Colonic mucosa (tissue), 4 donors: ENCODE data around the gene ANAPC13. TPM values are rescaled to one million over a fixed set of nuclear protein-coding genes. Genes with fewer than 3 reads are reported as not detected.

ENCODE experiments used
- DNase-seq: peaks from one replicate; pipeline ENCODE4 v3.0.0-alpha.2; 2020
- H3K27ac ChIP-seq: fragments of 200-600 bp; one replicate; pipeline ENCODE4 v1.8.0; 2021
- H3K27me3 ChIP-seq: fragments of 200-600 bp; one replicate; pipeline ENCODE4 v1.8.0; 2021
- H3K36me3 ChIP-seq: fragments of 200-600 bp; one replicate; pipeline ENCODE4 v1.8.0; 2021
- H3K4me1 ChIP-seq: fragments of 200-600 bp; one replicate; pipeline ENCODE4 v1.8.0; 2021; ENCODE audit warnings: mild to moderate bottlenecking
- H3K4me3 ChIP-seq: fragments of 200-600 bp; one replicate; pipeline ENCODE4 v1.8.0; 2021
- H3K9ac ChIP-seq, 2 donors: one replicate each; pipeline ENCODE4 v1.7.0; 2013; ENCODE audit warnings: control low read depth in 2 of 2, low read depth in 2 of 2, low read length in 2 of 2
- H3K9me3 ChIP-seq: fragments of 200-600 bp; one replicate; pipeline ENCODE4 v1.8.0; 2021
- CTCF ChIP-seq: fragments of 200-600 bp; IDR thresholded peaks from one replicate; pipeline ENCODE4 v1.8.0; 2022; ENCODE audit warnings: antibody characterized with exemption, mild to moderate bottlenecking
- intact Hi-C: fragments of 100-400 bp; cut with DNase I; formaldehyde crosslinking; loops from one replicate; pipeline ENCODE4 v1.14.1; 2022
- total RNA-seq, 2 donors: library from RNA; stranded (reverse); fragmentation: NEBNext Ultra II Directional in 1 of 2; extraction: Animal tissue kit (Norgen Biotek cat#: 25700) in 1 of 2; gene quantifications; one replicate each; pipeline ENCODE4 v1.2.1, GENCODE V29; 2021
- donor health status: healthy.
- donor health status: DM: no; HTN: no; CAD: no.
- donor health status: DM: no; HTN: no; CAD: no.

Gene ANAPC13
- total RNA-seq, 2 donors from 2014 or later = 31.6 to 33.5 TPM

DNA sequence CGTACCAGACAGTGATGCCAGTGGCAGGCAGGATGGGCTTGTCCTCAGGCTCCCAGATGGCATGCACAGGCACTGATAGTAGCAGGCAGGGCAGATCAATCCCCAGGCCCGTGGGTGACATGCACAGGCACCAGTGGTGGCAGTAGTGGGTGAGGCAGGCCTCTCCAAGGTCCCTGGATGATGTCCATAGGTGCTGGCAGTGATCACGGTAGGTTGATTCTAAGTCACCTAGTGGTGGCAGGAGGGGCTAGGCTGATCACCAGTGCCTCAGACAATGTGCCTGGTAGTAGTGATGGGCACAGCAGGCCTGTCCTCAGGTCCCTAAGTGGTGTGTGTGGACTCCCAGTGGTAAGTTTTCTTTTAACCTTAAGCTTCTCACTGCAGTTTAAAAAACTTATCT, 19.7 kb upstream of the ANAPC13 start:
- Histone ChIP-seq H3K4me1 (no peaks in the 10 kb centered on the region), H3K9ac (no peak overlapping the region), H3K27ac (no peak overlapping the region), H3K36me3 (no peaks in the 10 kb centered on the region), H3K4me3 (no peak overlapping the region), H3K27me3 (no peaks in the 10 kb centered on the region), H3K9me3 (no peaks in the 10 kb centered on the region)
- TF ChIP-seq CTCF = no peak
- intact Hi-C loops = no loop called here
- DNase-seq = no peak

DNA sequence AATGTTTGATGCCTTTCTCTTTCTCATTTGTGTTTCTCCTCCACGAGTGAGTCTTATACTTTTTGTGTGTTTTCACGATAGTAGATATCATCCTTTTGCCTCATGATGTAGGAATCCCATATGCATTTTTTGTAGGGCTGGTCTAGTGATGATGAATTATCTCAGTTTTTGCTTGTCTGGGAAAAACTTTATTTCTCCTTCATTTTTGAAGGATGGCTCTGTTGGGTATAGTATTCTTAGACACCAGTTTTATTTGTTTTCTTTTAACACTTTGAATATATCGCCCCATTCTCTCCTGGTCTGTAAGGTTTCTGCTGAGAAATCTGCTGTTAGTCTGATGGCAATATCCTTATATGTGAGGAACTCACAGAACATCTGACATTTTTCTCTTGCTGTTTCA, 18.3 kb upstream of the ANAPC13 start:
- DNase-seq = no peak
- intact Hi-C loops = no loop called here
- no peak for TF ChIP-seq CTCF
- H3K4me1 ChIP-seq = no peaks in the 10 kb centered on the region
- no peak overlapping the region for H3K9ac ChIP-seq
- H3K9me3 ChIP-seq = no peaks in the 10 kb centered on the region
- no peaks in the 10 kb centered on the region for H3K27me3 ChIP-seq
- no peak overlapping the region for H3K4me3 ChIP-seq
- no peaks in the 10 kb centered on the region for H3K36me3 ChIP-seq
- no peak overlapping the region for H3K27ac ChIP-seq

DNA sequence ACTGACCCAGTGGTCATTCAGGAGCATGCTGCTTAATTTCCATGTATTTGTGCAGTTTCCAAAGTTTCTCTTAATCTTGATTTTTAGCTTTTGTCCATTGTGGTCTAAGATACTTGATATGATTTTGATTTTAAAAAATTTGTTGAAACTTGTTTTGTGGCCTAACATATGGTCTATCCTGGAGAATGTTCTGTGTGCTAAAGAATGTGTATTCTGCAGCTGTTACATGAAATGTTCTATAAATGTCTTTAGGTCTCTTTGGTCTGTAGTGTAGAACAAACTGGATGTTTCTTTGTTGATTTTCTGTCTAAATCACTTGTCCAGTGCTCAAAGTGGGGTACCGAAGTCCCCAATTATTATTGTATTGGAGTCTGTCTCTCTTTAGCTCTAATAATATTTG, 17.5 kb upstream of the ANAPC13 start:
- Histone ChIP-seq H3K9ac (no peak overlapping the region), H3K4me3 (no peak overlapping the region), H3K4me1 (no peaks in the 10 kb centered on the region), H3K27me3 (no peaks in the 10 kb centered on the region), H3K27ac (no peak overlapping the region), H3K36me3 (no peaks in the 10 kb centered on the region), H3K9me3 (no peaks in the 10 kb centered on the region)
- DNase-seq = no peak
- intact Hi-C loops = no loop called here
- TF ChIP-seq CTCF = no peak

- DNase-seq = no peak
These were observed 10.8 kb upstream of the ANAPC13 start for GRCh38 chr3:134496471-134497071.

GRCh38 chr3:134495980-134496379, 10.2 kb upstream of the ANAPC13 start:
- no peaks in the 10 kb centered on the region for H3K9me3 ChIP-seq
- no peak for TF ChIP-seq CTCF
- intact Hi-C loops = no loop called here
- H3K36me3 ChIP-seq = no peaks in the 10 kb centered on the region
- H3K9ac ChIP-seq = no peak overlapping the region
- no peak for DNase-seq
- no peaks in the 10 kb centered on the region for H3K27me3 ChIP-seq
- H3K4me3 ChIP-seq = no peak overlapping the region
- no peak overlapping the region for H3K27ac ChIP-seq
- H3K4me1 ChIP-seq = no peaks in the 10 kb centered on the region

More at GRCh38 chr3:134496471-134497071, 10.8 kb upstream of the ANAPC13 start:
- no peak overlapping the region for H3K9ac ChIP-seq
- H3K9me3 ChIP-seq = no peaks in the 10 kb centered on the region
- no peaks in the 10 kb centered on the region for H3K36me3 ChIP-seq
- no peaks in the 10 kb centered on the region for H3K27me3 ChIP-seq
- TF ChIP-seq CTCF = no peak
- intact Hi-C loops = no loop called here
- no peak overlapping the region for H3K4me3 ChIP-seq
- H3K27ac ChIP-seq = no peak overlapping the region
- H3K4me1 ChIP-seq = no peaks in the 10 kb centered on the region
